ENCODE results near the gene TMED8.
"Not testable (repeated sequence)": the region's sequence is repeated elsewhere in the genome, so short reads cannot be mapped to it uniquely, and the experiment has no call there.

Gene TMED8, protein sequence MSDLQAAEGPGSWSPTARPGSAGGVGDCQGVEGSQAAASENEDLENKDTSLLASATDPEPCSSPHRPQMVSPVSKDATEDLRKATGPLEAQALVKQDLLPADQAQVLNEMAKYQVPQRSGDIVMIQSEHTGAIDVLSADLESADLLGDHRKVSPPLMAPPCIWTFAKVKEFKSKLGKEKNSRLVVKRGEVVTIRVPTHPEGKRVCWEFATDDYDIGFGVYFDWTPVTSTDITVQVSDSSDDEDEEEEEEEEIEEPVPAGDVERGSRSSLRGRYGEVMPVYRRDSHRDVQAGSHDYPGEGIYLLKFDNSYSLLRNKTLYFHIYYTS

DNA sequence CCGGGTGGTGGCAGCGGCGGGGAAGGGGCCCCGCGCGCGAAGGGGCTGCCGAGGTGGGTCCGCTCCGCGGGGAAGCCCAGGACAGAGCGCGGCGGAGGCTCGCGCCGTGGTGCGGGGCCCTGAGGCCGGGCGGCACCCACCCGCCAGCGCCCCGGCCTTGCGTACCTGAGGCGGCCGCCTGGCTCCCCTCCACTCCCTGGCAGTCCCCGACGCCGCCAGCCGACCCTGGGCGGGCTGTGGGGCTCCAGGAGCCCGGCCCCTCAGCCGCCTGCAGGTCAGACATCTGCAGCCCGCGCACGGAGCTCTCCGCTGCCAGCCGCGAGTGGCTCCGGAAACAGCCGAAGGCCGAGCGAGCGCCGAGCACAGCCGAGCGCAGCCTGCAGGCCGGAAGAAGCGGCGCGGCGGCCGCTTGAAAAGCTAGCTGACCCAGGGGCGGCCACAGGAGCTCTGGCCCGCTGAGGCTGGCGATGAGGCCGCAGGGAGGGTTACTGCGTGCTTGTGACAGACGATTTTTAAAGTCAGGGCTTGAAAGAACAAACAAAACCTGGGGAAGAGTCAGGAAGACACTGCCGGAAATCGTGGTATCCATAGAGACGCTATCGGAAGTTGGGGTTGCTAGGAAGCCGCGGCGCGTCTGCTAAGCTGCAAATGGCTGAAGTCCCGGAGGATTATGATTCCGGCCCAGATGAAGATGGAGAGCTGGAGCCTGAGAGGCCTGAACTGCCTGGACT lies at the start of gene TMED8, which contains the start of gene SAMD15:
TSS of gene TMED8 (minus strand) at position 324 of the 731 bp plus-strand sequence. CDS start at position 283, 41 bp downstream.
TSS of gene SAMD15 (plus strand) at position 609 of the 731 bp plus-strand sequence. CDS start at position 649, 40 bp downstream.
- DNase-seq (ENCODE audit: low spot score): peak; percentile 89

DNA sequence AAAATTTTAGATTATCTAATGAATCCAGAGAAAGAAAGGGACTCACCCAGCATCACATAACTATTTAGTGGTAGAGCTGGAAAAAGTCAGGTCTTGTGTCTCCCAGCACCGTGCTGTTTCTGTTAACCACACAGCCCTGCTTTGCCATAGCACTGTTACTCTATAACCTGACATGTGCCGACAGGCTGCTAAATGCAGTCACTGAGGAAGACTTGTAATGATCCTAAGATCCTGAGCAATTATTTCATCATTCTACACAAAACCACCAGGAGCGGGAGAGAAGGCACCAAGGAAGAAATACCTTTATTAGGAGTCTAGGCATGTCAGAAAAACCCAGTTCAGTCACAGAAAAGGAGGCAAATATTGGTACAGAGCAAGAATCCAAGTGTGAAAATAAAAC lies 49.5 kb upstream of the TMED8 start:
- DNase-seq (ENCODE audit: low spot score): no peak

DNA sequence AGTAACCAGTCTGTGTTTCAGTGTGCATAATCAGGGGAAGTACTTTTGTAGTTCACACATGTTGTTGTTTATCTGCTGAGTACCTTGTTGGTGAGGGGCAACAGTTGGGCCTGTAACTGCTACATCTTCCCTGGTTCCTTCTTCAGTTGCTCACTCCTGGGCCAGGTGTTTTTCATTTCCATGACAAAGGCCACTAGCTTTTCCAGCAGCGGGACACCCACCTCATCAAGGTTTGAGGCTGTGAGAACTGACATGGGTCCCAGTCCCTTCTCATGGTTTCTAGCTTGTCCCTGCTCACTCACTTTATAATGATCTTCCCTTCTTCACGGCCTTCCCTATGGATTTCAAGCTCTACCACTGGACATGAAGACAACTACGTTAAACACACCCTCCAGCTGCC lies 48.0 kb upstream of the TMED8 start:
- DNase-seq (ENCODE audit: low spot score): no peak

DNA sequence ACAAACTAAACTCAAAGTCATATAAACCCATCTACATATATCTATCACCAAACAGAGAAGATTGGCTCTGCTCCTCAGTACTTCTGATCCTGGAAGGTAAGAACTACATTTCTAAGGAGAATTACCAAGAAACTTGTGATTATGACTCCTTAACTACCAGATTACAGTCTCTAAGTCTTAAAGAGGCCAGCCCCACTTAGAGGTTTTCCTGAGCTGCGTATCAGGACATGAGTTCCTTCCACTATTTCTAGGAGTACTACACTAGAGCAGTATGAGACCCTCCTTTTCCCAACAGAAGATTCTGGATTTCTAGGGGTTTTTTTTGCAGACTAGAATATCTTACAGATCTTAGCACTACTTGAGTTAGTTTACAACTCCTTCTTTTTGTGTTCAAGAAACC lies 46.5 kb upstream of the TMED8 start, which contains the start of gene NOXRED1:
TSS of gene NOXRED1 (minus strand) at position 101 of the 400 bp plus-strand sequence. CDS start 634 bp downstream, outside the sequence.
- no peak for DNase-seq (ENCODE audit: low spot score)

DNA sequence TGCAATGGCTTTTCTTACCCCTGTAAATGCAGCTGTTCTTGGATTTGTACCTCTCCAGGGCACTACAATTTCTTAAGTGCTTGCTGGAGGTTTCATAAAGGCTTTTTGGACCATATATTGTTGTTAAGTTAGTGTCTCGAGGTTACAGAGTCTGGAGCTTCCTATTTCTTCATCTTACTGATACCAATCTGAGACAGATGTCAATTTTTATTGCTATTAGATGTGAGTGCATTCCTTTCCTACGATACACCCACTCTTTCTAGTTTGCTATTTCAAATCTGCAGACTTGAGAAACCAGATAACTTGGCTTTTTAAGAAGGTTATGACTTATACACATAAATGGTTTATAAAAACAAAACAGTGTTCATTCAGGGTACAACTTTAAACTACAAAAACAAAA lies 44.3 kb upstream of the TMED8 start:
- no peak for DNase-seq (ENCODE audit: low spot score)

DNA sequence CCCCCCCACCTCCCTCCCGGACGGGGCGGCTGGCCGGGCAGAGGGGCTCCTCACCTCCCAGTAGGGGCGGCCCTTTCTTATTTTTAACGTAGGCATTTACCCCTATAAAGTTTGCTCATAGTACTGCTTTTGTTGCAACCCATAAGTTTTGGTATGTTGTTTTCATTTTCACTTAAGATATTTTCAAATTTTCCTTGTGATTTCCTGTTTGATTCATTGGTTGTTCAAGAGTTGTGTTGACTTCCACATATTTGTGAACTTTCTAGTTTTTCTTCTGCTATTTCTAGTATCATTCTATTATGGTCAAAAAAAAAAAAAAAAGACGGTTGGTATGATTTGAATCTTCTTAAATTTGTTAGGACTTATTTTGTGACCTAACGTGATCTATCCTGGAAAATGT lies 39.9 kb upstream of the TMED8 start:
- DNase-seq (ENCODE audit: low spot score): no peak

DNA sequence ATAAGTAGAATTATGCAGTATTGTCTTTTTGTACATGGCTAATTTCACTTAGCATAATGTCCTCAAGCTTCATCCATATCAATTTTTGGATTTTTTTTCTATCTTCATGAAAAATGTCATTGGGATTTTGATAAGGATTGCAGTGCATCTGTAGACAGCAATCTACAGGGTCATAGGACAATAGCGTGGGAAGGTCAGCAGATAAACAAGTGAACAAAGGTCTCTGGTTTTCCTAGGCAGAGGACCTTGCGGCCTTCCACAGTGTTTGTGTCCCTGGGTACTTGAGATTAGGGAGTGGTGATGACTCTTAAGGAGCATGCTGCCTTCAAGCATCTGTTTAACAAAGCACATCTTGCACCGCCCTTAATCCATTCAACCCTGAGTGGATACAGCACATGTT lies 39.2 kb upstream of the TMED8 start:
- not testable (repeated sequence) for DNase-seq (ENCODE audit: low spot score)

DNA sequence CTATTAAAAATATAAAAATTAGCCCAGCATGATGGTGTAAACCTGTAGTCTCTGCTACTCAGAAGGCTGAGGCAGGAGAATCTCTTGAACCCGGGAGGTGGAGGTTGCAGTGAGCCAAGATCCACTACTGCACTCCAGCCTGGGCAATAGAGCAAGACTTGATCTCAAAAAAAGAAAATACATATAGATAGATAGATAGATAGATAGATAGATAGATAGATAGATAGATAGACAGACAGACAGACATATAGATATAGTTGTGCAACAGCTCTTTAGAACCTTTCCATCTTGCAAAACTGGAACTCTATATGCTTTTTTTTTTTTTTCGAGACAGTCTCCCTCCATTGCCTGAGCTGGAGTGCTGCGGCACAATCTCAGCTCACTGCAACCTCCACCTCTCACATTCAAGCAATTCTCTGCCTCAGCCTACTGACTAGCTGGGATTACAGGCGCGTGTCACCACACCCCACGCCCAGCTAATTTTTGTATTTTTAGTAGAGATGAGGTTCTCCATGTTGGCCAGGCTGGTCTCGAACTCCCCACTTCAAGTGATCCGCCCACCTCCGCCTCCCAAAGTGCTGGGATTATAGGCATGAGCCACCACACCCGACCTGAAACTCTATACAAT lies 38.6 kb upstream of the TMED8 start:
- not testable (repeated sequence) for DNase-seq (ENCODE audit: low spot score)

DNA sequence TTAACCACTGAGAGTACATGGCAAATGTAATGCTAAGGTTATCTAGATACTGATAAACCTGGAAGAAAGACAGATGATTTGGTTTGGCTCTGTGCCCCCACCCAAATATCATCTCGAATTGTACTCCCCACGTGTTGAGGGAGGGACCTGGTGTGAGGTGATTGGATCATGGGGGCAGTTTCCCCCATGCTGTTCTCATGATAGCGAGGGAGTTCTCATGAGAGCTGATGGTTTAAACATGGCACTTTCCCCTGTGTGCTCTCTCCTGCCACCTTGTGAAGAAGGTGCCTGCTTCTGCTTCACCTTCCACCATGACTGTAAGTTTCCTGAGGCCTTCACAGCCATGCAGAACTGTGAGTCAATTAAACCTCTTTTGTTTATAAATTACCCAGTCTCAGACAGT lies 32.2 kb upstream of the TMED8 start:
- no peak for DNase-seq (ENCODE audit: low spot score)

DNA sequence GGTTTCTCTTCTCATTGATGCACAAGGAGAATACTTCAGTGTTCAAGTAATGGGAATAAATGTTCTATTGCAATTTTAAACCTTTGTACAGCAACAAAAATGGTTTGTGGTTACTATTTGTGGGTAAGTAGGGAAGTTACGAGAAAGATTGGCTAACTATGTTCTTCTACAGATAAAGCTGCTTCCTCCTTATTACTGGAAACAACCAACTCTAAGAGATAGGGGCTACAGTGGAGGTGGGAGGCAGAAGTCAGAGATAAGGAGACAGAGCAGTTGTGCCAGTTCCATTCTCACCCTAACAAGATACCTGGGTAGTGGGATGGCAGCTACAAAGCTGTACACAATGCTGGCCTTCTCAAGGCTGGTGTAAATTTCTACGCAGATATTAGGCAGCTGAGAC lies 30.3 kb upstream of the TMED8 start:
- no peak for DNase-seq (ENCODE audit: low spot score)

DNA sequence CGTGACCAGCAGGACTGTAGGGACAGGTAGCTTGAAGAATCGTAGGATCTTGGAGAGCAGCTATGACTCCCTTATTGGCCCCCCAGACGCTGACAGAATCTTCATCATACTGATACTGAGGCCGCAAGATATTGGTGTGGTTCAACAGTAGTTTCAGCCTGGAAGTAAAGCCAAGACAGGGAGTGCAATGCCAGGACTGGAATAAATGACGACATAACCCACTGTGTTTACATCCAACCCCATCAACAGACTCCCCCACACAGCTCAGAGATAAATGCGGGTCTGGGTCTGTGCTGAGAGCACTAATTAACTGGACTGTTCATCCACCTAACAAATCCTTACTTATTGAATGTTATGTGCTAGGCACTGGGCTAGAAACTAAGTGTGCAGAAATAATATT lies 29.8 kb upstream of the TMED8 start:
- no peak for DNase-seq (ENCODE audit: low spot score)

DNA sequence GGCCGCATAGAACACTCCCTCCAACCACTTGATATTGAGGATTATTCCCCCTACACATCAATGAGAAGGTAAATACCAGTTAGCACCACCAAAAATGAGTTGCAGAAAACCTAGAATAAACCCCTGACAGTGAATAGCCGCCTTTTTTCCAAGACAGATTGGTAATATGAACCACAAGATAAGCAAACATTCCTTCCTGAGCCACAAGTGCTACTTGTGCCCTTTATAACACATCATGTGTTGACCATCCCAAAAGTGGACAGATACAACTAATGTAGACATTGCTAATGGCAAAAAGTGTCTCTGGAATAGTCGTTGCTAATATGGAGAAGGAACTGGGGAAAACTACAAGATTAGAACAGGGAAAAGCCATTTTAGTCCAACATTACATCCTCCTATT lies 29.2 kb upstream of the TMED8 start:
- no peak for DNase-seq (ENCODE audit: low spot score)

DNA sequence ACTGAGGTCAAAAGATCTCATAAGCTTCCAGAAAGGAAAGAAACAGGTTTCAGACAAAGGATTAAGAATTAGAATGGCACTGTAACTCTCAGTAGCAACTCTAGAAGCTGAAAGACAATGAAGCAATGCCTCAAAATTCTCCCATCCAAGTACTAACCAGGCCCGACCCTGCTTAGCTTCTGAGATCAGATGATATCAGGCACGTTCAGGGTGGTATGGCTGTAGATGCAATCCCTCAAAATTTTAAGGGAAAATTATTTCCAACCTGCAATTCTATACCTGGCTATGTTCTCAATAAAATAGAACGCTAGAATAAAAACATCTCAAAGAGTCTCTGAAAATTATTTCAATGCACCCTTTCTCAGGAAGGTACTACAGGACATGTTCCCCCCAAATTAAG lies 26.9 kb upstream of the TMED8 start:
- no peak for DNase-seq (ENCODE audit: low spot score)

DNA sequence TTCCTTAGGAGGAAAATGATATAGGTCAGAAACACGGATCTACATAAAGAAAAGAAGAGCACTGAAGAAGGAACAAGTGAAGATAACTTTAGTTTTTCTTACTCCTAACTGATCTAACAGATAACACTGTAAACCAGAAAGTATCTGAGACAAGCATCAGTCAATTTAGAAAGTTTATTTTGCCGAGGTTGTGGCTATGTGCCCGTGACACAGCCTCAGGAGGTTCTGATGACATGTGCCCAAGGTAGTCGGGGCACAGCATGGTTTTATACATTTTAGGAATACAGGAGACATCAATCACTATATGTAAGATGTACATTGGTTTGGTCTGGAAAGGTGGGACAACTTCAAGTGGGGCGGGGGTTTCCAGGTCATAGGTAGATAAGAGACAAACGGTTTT lies 23.3 kb upstream of the TMED8 start:
- DNase-seq (ENCODE audit: low spot score): no peak

DNA sequence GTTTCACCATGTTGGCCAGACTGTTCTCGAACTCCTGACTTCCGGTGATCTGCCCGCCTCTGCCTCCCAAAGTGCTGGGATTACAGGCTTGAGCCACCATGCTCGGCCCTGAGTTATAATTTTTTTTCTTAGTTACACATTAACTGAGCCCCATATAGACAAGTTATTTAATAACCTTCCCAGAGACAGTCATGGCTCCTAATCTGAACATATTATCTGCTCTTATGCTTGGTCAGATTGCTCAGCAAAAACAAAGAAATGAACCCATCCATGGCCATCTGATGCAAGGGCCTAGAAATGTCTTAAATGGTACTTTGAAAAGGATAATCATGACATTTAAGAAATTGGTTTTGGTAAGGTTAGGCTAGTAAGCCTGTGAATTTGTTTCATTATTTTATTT lies 13.3 kb upstream of the TMED8 start:
- no peak for DNase-seq (ENCODE audit: low spot score)

DNA sequence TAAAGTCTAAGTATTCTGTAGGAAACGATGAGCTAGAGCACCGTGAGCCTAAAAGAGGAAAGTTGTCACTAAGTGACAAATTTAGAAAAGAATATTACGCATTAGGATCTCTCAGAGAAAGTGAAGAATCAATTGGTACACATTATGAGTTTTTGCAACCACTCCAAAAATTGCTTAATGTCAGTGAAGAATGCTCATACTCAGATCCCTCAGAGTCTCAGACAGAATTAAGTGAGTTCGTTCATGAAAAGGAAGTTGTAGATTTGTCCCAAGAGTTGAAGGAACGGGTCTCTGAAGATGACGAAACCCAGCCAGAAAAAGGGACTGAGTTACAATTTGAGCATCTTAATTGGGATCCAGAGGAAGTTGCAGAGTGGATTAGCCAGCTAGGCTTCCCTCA lies 1.8 kb upstream of the TMED8 start:
- DNase-seq (ENCODE audit: low spot score): no peak

DNA sequence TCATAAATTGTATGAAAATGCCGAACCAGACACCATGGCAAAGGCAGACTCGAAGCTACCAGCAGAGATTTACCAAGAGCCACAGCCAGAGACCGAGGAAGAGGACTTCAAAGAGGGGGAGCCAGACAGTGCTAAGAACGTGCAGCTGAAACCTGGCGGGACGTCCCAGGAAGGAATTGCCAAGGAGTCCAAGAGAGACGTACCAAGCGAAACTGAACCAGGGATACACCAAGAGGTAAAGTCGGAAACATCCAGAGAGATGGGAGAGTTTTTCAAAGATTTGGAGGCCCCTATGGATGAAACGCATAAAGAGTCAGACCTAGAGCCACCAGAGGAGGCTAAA lies 579 bp upstream of the TMED8 start:
- no peak for DNase-seq (ENCODE audit: low spot score)

DNA sequence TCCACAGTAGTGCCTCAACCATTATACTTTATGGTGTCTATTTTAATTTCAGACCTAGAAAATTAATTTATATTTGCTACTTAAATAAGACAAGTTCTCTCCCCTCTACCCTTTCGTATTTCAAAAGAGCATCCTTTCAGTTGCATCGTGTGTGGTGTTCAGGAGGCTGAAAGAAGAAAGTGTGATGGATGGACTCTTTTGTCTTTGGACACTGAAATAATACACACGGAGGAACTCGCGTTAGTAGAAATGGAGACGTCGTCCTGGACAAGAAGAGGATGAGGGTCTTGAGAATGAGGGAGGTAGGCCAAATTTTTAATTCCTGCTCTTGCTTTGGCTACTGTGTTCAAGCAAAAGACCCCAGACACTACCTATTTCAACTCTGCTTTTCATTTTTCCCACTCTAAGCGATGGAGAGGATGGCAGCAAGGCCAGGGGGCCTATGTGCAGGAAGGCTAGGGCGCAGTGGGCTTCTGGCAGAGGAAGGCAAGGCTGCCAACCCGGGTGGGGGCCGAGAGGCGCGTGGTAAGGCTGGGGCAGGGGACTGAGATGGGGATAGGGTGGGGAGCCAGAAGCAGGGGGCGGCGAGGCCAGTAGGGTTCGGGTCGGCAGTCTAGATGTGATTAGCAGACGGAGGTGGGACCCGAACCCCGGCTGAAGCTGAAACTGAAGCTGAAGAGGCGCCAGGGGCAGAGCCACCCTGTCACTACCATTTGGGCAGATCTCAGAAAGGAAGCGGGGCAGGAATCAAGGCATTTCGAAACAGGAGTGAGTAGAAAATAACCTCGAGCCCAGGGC lies 722 bp downstream of the TMED8 start:
- peak; percentile 38 for DNase-seq (ENCODE audit: low spot score)

DNA sequence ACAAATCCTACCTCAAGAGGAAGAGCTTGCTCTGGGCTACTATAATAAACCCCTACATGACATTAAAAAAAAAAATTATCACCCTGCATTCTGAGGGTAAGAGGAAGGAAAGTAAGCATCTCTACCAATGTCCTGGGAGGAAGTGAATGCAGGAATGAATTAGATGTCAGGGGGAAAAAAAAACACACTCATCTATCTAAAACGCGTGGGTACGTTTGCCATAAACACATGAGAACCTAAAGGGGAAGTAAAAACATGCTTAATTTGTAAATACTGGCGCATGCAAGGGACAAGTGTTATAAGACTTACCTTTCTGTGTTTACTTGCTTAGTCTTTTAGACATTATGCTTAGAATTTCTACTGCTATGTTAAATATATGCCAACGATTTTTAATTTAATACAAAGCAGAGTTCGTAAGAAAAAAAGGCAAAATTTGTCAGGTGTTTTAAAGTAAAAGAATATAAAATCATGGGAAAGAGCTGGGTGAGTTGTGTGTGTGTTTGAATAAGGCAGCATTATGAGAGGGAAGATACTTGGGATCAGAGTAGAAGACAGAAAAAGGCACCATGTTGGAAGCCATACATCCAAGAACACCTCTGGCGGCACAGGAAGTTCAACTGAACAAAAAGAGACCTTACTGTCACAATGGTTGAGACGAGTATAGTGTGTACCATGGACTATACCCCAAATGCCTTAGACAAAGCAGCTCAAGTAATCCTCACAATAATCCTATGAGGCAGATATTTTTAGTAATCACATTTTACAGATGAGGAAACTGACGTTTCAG lies 1.5 kb downstream of the TMED8 start:
- DNase-seq (ENCODE audit: low spot score): peak; percentile 47

DNA sequence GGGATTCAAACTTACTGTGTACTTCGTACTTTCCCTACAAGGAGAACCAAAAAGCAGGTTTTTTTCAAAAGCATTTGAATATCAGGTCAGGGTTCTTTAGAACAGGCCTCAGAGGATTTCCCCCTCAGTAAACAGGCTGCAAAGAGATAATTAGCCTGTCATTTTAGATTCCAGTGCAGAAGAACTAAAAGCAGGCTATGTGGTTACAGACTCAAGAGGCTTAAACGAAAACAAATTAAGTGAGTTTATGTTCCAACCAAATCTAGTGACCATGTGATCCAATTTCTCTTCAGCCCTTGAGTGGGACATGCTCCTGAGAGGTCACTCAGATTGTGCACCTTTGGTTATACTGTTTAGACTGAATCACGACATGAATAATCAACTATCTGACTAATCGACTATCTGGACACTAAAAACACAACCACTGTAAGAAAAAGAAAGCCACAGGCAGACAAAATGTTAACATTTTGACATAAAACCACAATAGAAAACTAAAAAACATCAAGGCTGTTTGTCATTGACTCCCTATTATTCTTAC lies 4.5 kb downstream of the TMED8 start:
- peak; percentile 62 for DNase-seq (ENCODE audit: low spot score)

DNA sequence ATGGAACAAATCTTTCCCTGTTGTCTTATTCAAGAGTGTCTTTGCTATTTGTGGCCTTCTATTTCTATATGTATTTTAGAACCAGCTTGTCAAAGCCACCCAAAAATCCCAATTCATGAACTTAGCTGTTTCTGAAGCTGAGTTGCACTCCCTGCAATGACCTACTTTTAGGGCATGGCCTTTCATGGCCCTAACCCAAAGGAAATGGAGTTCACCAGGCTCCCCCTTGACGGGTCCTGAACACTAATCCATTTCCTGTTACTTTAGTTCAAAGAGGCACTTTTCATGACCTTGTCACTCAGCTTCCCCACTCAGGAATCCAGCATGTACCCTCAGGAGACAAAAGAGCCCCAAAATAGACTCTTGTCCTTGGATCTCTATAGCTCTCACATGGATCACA lies 7.6 kb downstream of the TMED8 start:
- DNase-seq (ENCODE audit: low spot score): no peak

Data from germinal center (tissue), 1 donor.